Measurements from ENCODE around the gene KIAA1614.
A peak's percentile ranks its signal among the peaks of the same experiment; 100 is the strongest.
"Not testable (repeated sequence)": the region's sequence is repeated elsewhere in the genome, so short reads cannot be mapped to it uniquely, and the experiment has no call there.

Gene KIAA1614

DNA sequence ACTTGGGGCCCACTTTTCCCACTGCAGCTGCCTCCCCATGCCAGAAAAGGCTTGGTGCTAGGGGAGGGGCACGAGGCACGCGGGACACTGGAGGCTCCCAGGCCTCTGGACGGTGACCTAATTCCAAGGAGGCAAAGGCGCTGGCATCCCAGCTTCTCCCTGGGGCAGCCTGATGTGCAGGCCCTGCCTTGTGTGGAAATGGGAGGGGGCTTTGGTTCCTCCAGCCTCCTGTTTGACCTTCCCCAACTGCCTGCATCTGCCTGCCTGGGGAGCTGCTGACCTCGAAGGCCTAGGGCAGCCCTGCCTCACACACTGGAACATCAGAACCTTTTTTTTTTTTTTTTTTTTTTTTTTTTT is 39.9 kb downstream of the KIAA1614 start:
- H3K27ac ChIP-seq = no peak overlapping the region
- H3K4me3 ChIP-seq = no peak overlapping the region
- DNase-seq (ENCODE audit: low spot score) = no peak
- TF ChIP-seq, protein P1, sequence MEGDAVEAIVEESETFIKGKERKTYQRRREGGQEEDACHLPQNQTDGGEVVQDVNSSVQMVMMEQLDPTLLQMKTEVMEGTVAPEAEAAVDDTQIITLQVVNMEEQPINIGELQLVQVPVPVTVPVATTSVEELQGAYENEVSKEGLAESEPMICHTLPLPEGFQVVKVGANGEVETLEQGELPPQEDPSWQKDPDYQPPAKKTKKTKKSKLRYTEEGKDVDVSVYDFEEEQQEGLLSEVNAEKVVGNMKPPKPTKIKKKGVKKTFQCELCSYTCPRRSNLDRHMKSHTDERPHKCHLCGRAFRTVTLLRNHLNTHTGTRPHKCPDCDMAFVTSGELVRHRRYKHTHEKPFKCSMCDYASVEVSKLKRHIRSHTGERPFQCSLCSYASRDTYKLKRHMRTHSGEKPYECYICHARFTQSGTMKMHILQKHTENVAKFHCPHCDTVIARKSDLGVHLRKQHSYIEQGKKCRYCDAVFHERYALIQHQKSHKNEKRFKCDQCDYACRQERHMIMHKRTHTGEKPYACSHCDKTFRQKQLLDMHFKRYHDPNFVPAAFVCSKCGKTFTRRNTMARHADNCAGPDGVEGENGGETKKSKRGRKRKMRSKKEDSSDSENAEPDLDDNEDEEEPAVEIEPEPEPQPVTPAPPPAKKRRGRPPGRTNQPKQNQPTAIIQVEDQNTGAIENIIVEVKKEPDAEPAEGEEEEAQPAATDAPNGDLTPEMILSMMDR (IDR thresholded peaks at IDR 0.05) = no peak

DNA sequence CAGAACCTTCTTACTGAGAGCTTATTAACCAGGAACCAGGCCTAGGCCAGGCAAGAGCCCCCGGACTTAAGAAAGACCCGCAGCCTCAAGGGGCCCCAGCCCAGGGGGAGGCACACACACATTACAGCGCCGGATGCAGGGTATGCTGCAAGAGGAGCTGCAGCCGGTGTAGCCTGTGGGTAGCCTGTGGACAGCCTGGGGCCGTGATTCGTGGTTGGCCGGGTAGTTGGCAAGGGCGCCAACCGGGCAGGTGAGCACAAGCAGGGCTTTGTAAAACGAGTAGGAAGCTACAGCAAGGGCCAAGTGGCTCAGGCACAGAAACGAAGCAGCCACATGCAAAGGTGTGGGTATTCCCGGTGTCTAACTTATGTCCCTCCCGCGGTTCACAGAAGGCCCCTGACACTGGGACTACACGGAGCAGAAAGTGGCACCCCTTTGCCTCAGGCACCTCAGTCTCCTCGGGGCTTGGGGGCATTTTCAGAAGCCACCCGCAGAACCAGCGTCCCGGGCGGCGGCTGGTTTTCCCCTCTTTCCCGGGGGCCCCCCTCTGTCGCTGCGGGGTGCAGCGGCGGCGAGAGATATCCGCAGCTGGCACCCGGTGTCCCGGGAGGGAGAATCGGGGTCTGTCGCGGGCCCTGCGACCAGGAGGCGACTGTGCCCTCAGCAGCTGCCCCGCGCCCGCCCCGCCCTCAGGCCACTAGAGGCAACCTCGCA is 40.8 kb downstream of the KIAA1614 start:
- H3K4me3 ChIP-seq = peak overlapping the region; percentile 74
- H3K27ac ChIP-seq = peak overlapping the region in 1 of 2 donors; percentile 75
- DNase-seq (ENCODE audit: low spot score) = no peak
- TF ChIP-seq, protein P1 (IDR thresholded peaks at IDR 0.05) = no peak

GRCh38 chr1:180954005-180954800 is 41.5 kb downstream of the KIAA1614 start:
- TF ChIP-seq, protein P1 (IDR thresholded peaks at IDR 0.05) = no peak
- H3K4me3 ChIP-seq = peak overlapping the region; percentile 74
- H3K27ac ChIP-seq = peak overlapping the region; percentile 50 to 75
- peak; percentile 80 for DNase-seq (ENCODE audit: low spot score)

GRCh38 chr1:180954801-180955165 is 42.1 kb downstream of the KIAA1614 start:
- no peak for DNase-seq (ENCODE audit: low spot score)
- H3K4me3 ChIP-seq = peak overlapping the region; percentile 74
- TF ChIP-seq, protein P1 (IDR thresholded peaks at IDR 0.05) = no peak
- peak overlapping the region; percentile 50 to 75 for H3K27ac ChIP-seq

DNA sequence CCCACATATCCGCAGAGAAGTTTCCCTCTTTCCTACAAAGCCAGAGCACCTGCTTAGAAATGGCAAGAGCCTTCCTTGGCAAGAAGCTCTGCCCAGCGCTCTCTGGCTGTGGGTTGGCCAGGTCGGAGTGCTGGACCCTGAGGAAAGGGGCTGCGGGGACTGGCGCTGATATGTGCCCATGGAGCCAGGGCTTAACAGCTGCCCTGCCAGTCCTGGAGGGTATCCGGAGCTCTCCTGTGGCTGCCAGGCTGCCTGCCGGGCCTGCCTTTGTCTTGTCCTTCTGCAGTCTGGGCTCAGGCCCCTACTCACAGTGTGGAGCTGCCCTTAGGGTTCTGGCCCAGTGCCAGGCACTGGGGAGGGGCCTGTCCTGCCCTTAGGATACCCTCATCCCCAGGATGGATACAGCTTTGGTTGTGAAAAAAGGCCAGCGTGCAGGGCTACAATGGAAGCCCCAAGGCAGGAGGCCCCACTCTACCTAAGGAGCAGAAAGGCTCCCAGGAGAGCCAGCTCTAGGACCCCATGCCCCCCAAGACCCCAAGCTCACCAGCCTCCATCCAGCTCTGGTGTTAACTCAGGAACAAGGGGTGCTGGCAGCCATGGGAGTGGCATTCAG is 43.4 kb downstream of the KIAA1614 start:
- TF ChIP-seq, protein P1 (IDR thresholded peaks at IDR 0.05) = no peak
- Histone ChIP-seq H3K4me3 (no peak overlapping the region), H3K27ac (no peak overlapping the region)
- DNase-seq (ENCODE audit: low spot score) = no peak

DNA sequence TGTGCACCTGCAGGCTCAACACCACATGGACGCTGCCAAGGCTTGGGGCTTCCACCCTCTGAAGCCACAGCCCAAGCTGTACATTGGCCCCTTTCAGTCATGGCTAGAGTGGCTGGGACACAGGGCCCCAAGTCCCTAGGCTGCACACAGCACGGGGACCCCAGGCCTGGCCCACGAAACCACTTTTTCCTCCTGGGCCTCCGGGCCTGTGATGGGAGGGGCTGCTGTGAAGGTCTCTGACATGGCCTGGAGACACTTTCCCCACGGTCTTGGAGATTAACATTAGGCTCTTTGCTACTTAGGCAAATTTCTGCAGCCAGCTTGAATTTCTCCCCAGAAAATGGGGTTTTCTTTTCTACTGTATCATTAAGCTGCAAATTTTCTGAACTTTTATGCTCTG is 46.9 kb downstream of the KIAA1614 start:
- H3K27ac ChIP-seq; H3K4me3 ChIP-seq; DNase-seq (ENCODE audit: low spot score): not testable (repeated sequence)

DNA sequence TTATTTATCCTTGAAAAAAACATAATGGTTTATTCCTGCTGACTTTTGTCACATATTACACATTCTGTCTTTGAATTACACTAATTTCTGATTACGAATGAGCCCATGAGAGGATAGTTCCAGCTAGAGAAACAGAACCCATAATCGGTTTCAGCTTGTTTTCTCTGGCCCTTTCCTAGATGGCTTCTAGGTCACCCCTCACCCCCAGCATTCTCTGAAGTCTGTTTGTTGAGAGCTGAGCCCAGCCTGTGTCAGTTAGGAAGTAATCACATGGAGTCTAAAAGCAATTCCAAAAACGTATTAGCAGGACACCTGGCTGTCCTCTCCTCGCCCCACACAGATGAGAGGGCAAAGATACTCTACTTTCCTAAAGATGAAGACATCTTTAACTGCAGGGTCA is 48.9 kb downstream of the KIAA1614 start:
- no peak overlapping the region for H3K27ac ChIP-seq
- no peak for DNase-seq (ENCODE audit: low spot score)
- TF ChIP-seq, protein P1 (IDR thresholded peaks at IDR 0.05) = no peak
- no peak overlapping the region for H3K4me3 ChIP-seq
